OCI-LY3 (cell line): ENCODE measurements around the gene IL17F.
"Not testable (repeated sequence)": the region's sequence is repeated elsewhere in the genome, so short reads cannot be mapped to it uniquely, and the experiment has no call there.

ENCODE experiments used
- H2AFZ ChIP-seq: fragments of 200-600, 300-600 bp; shearing (Covaris generic); 2 replicates; pipeline ENCODE4 v1.6.0; 2014; ENCODE audit warnings: antibody characterized with exemption, low read depth, low read length
- H3K27ac ChIP-seq: fragments of 200-600, 300-600 bp; sonication (generic); 2 replicates; pipeline ENCODE4 v1.5.1; 2014; ENCODE audit warnings: mild to moderate bottlenecking, low read length, moderate library complexity, mixed read lengths
- H3K27me3 ChIP-seq: fragments of 200-600, 300-600 bp; sonication (generic); 2 replicates; pipeline ENCODE4 v1.6.1; 2014; ENCODE audit warnings: low read depth, low read length, mixed read lengths
- H3K36me3 ChIP-seq: fragments of 200-600, 300-600 bp; sonication (generic); replicated peaks from 2 replicates; pipeline ENCODE3; 2014; ENCODE audit warnings: low read depth, low read length, mixed read lengths
- H3K4me1 ChIP-seq: fragments of 300-600, 200-600 bp; sonication (generic); 2 replicates; pipeline ENCODE4 v1.6.1; 2014; ENCODE audit warnings: low read length, mixed read lengths
- H3K4me2 ChIP-seq: fragments of 200-600, 300-600 bp; sonication (generic); 2 replicates; pipeline ENCODE4 v1.6.1; 2014; ENCODE audit warnings: low read length, mixed read lengths
- H3K4me3 ChIP-seq: fragments of 300-600, 200-600 bp; sonication (generic); 2 replicates; pipeline ENCODE4 v1.5.1; 2014; ENCODE audit warnings: antibody characterized with exemption, mild to moderate bottlenecking, low read length, moderate library complexity
- H3K79me2 ChIP-seq: fragments of 300-600, 200-600 bp; shearing (Covaris generic); 2 replicates; pipeline ENCODE4 v1.6.1; 2014; ENCODE audit warnings: mild to moderate bottlenecking, low read length, mixed read lengths
- H3K9ac ChIP-seq: fragments of 300-600, 200-600 bp; shearing (Covaris generic); 2 replicates; pipeline ENCODE4 v1.6.0; 2014; ENCODE audit warnings: mild to moderate bottlenecking, low read length, moderate library complexity
- H3K9me3 ChIP-seq: fragments of 200-600, 300-600 bp; shearing (Covaris generic); 2 replicates; pipeline ENCODE4 v1.6.1; 2014; ENCODE audit warnings: low read length, mixed read lengths; ENCODE audit not compliant: insufficient read depth
- H4K20me1 ChIP-seq: fragments of 200-600, 300-600 bp; sonication (generic); 2 replicates; pipeline ENCODE4 v1.6.1; 2016; ENCODE audit warnings: low read length, mixed read lengths; ENCODE audit not compliant: insufficient read depth
- CTCF ChIP-seq: fragments of 200-600, 300-600 bp; sonication (generic); IDR thresholded peaks from 2 replicates; pipeline ENCODE4 v1.5.1; 2014; ENCODE audit warnings: antibody characterized with exemption, low read length, low read depth
- EZH2phosphoT487 ChIP-seq: fragments of 200-600 bp; shearing (Covaris generic); IDR thresholded peaks from 2 replicates; pipeline ENCODE4 v1.6.1; 2018; ENCODE audit warnings: antibody characterized with exemption, mixed run types, low read depth

IL17F gene

GRCh38 chr6:52207066-52207465, 37.2 kb downstream of the IL17F start:
- Histone ChIP-seq H4K20me1 (no peaks in the 10 kb centered on the region), H2AFZ (no peak overlapping the region), H3K36me3 (no peaks in the 10 kb centered on the region), H3K27me3 (0 out of 2 replicates have a peak, but pooled peaks cover under 1% of the 10 kb centered on the region), H3K9ac (no peak overlapping the region), H3K9me3 (no peaks in the 10 kb centered on the region), H3K4me3 (no peak overlapping the region), H3K4me1 (peaks cover 50% of the 10 kb centered on the region), H3K4me2 (no peak overlapping the region), H3K27ac (no peak overlapping the region), H3K79me2 (no peaks in the 10 kb centered on the region)
- TF ChIP-seq CTCF (peak; percentile 68), EZH2phosphoT487 (no peak)

GRCh38 chr6:52201493-52201892, 42.8 kb downstream of the IL17F start:
- H3K4me1 ChIP-seq: 0 out of 2 replicates have a peak, but pooled peaks cover 5% of the 10 kb centered on the region
- TF ChIP-seq EZH2phosphoT487 (no peak), CTCF (no peak)
- no peak overlapping the region for H2AFZ ChIP-seq
- no peak overlapping the region for H3K4me2 ChIP-seq
- H3K79me2 ChIP-seq: no peaks in the 10 kb centered on the region
- H3K9ac ChIP-seq: no peak overlapping the region
- H3K9me3 ChIP-seq: peaks cover 20% of the 10 kb centered on the region; the same call in 1 of the 2 replicates
- no peaks in the 10 kb centered on the region for H4K20me1 ChIP-seq
- H3K27me3 ChIP-seq: peaks cover 6% of the 10 kb centered on the region; the same call in 1 of the 2 replicates
- H3K27ac ChIP-seq: no peak overlapping the region
- no peaks in the 10 kb centered on the region for H3K36me3 ChIP-seq
- H3K4me3 ChIP-seq: no peak overlapping the region

GRCh38 chr6:52201046-52201445, 43.3 kb downstream of the IL17F start:
- H2AFZ ChIP-seq: no peak overlapping the region
- no peaks in the 10 kb centered on the region for H4K20me1 ChIP-seq
- H3K27ac ChIP-seq: no peak overlapping the region
- H3K9ac ChIP-seq: no peak overlapping the region
- H3K4me1 ChIP-seq: 0 out of 2 replicates have a peak, but pooled peaks cover 5% of the 10 kb centered on the region
- peaks cover 6% of the 10 kb centered on the region; the same call in 1 of the 2 replicates for H3K27me3 ChIP-seq
- TF ChIP-seq CTCF (no peak), EZH2phosphoT487 (no peak)
- no peaks in the 10 kb centered on the region for H3K79me2 ChIP-seq
- H3K4me3 ChIP-seq: no peak overlapping the region
- H3K4me2 ChIP-seq: no peak overlapping the region
- peaks cover 20% of the 10 kb centered on the region; the same call in 1 of the 2 replicates for H3K9me3 ChIP-seq
- H3K36me3 ChIP-seq: no peaks in the 10 kb centered on the region

- H3K79me2 ChIP-seq: not testable (repeated sequence)
These were observed 44.2 kb downstream of the IL17F start for GRCh38 chr6:52200088-52200487.

GRCh38 chr6:52195886-52196285, 48.4 kb downstream of the IL17F start:
- Histone ChIP-seq H3K4me2 (no peak overlapping the region), H3K4me1 (no peaks in the 10 kb centered on the region), H4K20me1 (no peaks in the 10 kb centered on the region), H3K79me2 (no peaks in the 10 kb centered on the region), H3K36me3 (no peaks in the 10 kb centered on the region), H3K27ac (no peak overlapping the region), H3K9ac (no peak overlapping the region), H3K4me3 (no peak overlapping the region), H3K9me3 (peaks cover 13% of the 10 kb centered on the region; the same call in 1 of the 2 replicates), H3K27me3 (no peaks in the 10 kb centered on the region), H2AFZ (no peak overlapping the region)
- no peak for TF ChIP-seq CTCF
- no peak for TF ChIP-seq EZH2phosphoT487

More at GRCh38 chr6:52200088-52200487, 44.2 kb downstream of the IL17F start:
- H3K27ac ChIP-seq, H4K20me1 ChIP-seq, H3K27me3 ChIP-seq, H3K4me1 ChIP-seq, H3K4me3 ChIP-seq, H3K9ac ChIP-seq, H3K4me2 ChIP-seq, H3K36me3 ChIP-seq, H2AFZ ChIP-seq: not testable (repeated sequence)
- peaks cover 20% of the 10 kb centered on the region; the same call in 1 of the 2 replicates for H3K9me3 ChIP-seq
